Neural crest cell (in vitro differentiated cells): ENCODE measurements around the gene CPVL. TPM values are rescaled to one million over a fixed set of nuclear protein-coding genes. Genes with fewer than 3 reads are reported as not detected.

Experiments
- DNase-seq: peaks from one replicate; pipeline ENCODE4 v3.0.0; 2021; ENCODE audit warnings: low read depth, mixed read lengths, low spot score
- H3K27ac Mint-ChIP-seq: one replicate; pipeline ENCODE4 v1.8.0; 2021; ENCODE audit warnings: mild to moderate bottlenecking, mixed read lengths; ENCODE audit not compliant: unreplicated experiment
- H3K27me3 Mint-ChIP-seq: 2 replicates; pipeline ENCODE4 v1.8.0; 2021; ENCODE audit warnings: low read depth, mild to moderate bottlenecking, mixed read lengths
- H3K36me3 Mint-ChIP-seq: 2 replicates; pipeline ENCODE4 v1.8.0; 2021; ENCODE audit warnings: low read depth, mild to moderate bottlenecking, mixed read lengths
- H3K4me1 Mint-ChIP-seq: 2 replicates; pipeline ENCODE4 v1.8.0; 2021; ENCODE audit warnings: mixed read lengths
- H3K4me3 Mint-ChIP-seq: one replicate; pipeline ENCODE4 v1.8.0; 2021; ENCODE audit warnings: mild to moderate bottlenecking, mixed read lengths
- H3K9me3 Mint-ChIP-seq: 2 replicates; pipeline ENCODE4 v1.8.0; 2021; ENCODE audit warnings: mixed read lengths
- CTCF ChIP-seq: fragments of 200-600 bp; sonication (generic); conservative IDR thresholded peaks from 2 replicates; pipeline ENCODE4 v1.5.0; 2021; ENCODE audit warnings: antibody characterized with exemption, mild to moderate bottlenecking
- total RNA-seq: library from RNA; stranded (reverse); gene quantifications from 2 replicates; pipeline ENCODE4 v1.2.1, GENCODE V29; 2021

CPVL gene
- total RNA-seq, 1 donor from 2014 or later, result 31.3 TPM

GRCh38 chr7:29163854-29164253, 17.5 kb upstream of the CPVL start:
- H3K27me3 Mint-ChIP-seq, result no peaks in the 10 kb centered on the region
- peaks cover 9% of the 10 kb centered on the region for H3K9me3 Mint-ChIP-seq
- peaks cover 7% of the 10 kb centered on the region for H3K36me3 Mint-ChIP-seq
- H3K27ac Mint-ChIP-seq, result no peak overlapping the region
- no peak for DNase-seq
- no peaks in the 10 kb centered on the region for H3K4me1 Mint-ChIP-seq
- TF ChIP-seq CTCF, result no peak
- no peak overlapping the region for H3K4me3 Mint-ChIP-seq

- H3K27ac Mint-ChIP-seq, result no peak overlapping the region
- H3K4me3 Mint-ChIP-seq, result no peak overlapping the region
- TF ChIP-seq CTCF, result no peak
- no peaks in the 10 kb centered on the region for H3K27me3 Mint-ChIP-seq
- peaks cover 7% of the 10 kb centered on the region for H3K36me3 Mint-ChIP-seq
- no peaks in the 10 kb centered on the region for H3K4me1 Mint-ChIP-seq
- DNase-seq, result no peak
- H3K9me3 Mint-ChIP-seq, result peaks cover 9% of the 10 kb centered on the region
These were observed 16.2 kb upstream of the CPVL start for GRCh38 chr7:29162577-29162976.

- DNase-seq, result no peak
- Mint-ChIP-seq H3K4me3 (no peak overlapping the region), H3K36me3 (peaks cover 7% of the 10 kb centered on the region), H3K4me1 (peaks cover 9% of the 10 kb centered on the region), H3K27ac (no peak overlapping the region), H3K9me3 (peaks cover 9% of the 10 kb centered on the region), H3K27me3 (no peaks in the 10 kb centered on the region)
- TF ChIP-seq CTCF, result no peak
These were observed 14.9 kb upstream of the CPVL start for GRCh38 chr7:29161231-29161630.

GRCh38 chr7:29160080-29160479, 13.7 kb upstream of the CPVL start:
- peaks cover 9% of the 10 kb centered on the region for H3K4me1 Mint-ChIP-seq
- peaks cover 3% of the 10 kb centered on the region for H3K36me3 Mint-ChIP-seq
- H3K4me3 Mint-ChIP-seq, result no peak overlapping the region
- TF ChIP-seq CTCF, result no peak
- H3K27me3 Mint-ChIP-seq, result no peaks in the 10 kb centered on the region
- peaks cover 5% of the 10 kb centered on the region for H3K9me3 Mint-ChIP-seq
- DNase-seq, result no peak
- no peak overlapping the region for H3K27ac Mint-ChIP-seq

GRCh38 chr7:29158795-29159423, 12.6 kb upstream of the CPVL start:
- Mint-ChIP-seq H3K36me3 (peaks cover 1% of the 10 kb centered on the region), H3K27me3 (no peaks in the 10 kb centered on the region), H3K27ac (no peak overlapping the region), H3K9me3 (peaks cover 4% of the 10 kb centered on the region), H3K4me1 (peaks cover 9% of the 10 kb centered on the region), H3K4me3 (no peak overlapping the region)
- no peak for DNase-seq
- no peak for TF ChIP-seq CTCF
